HG02798 (cell line): Measurements from ENCODE around the gene CD36.
"Not testable (repeated sequence)": the region's sequence is repeated elsewhere in the genome, so short reads cannot be mapped to it uniquely, and the experiment has no call there.

Experiments
- ATAC-seq: cut with Tn5 transposase; IDR thresholded peaks from one replicate; pipeline ENCODE4 v1.9.1; 2021; ENCODE audit warnings: mild to moderate bottlenecking; ENCODE audit not compliant: unreplicated experiment, poor library complexity

CD36 gene

DNA sequence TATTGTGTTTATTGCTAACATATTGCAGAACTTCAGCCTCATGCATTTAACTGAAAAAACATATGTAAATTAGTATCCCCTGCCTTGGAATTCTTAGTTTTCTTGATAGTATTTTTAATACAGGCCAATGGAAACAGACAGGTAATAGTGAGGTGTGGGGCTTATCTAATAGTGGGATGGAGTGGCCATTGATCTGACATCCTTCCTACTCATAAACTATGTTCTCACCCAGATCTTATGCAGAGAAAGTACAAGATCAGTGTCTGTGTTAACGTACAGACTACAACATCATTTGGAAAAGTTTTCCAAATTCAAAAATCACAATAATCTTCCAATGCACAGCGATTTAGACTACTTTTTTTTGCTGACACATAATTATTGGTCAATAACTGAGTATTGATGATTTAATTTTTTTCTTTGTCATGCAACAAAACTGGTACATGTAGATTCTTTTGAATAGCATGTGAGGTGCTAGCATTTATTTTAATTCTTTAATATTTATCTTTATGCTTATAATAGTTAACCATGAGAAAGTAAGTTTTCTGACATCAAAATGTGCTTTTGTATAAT lies 9.7 kb downstream of the CD36 start:
- no peak for ATAC-seq

DNA sequence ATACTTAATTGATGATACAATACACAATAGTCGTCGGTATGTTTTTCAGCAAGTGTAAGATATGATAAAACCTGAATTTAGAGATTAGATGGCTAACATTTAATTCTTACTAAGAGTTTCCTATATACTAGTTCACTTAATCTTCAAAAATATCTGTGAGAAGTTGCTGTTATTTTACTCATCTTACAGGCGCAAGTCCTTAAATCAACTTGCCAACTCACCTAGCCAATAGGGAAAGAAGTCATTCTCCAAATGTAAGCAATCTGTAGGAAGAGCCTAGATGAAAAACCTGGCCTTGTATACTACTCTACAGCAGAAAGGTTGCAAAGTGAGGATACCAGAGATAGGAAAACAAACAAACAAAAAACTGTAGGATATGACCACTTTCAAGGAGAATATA lies 10.6 kb downstream of the CD36 start:
- ATAC-seq: no peak

DNA sequence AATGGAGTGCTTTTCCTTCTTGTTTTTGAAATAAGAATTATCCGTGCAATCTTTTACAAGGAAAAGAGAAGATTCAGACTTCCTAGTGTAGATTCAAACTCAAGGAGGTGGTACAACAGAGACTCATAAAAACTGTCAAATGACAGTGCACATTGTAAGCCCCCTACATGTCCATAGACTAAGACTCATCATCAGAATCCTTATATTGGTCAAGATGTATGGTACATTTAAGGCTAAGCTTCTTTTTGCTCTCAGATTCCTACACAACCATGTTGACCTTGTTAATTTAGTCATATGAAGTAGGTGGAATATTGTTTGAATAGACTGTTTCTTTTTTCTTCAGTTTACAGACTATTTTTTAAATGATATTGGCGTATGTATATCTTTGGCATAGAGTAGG lies 11.6 kb downstream of the CD36 start:
- no peak for ATAC-seq

- ATAC-seq: no peak
Observed at GRCh38 chr7:80651471-80651870, 13.0 kb downstream of the CD36 start.

DNA sequence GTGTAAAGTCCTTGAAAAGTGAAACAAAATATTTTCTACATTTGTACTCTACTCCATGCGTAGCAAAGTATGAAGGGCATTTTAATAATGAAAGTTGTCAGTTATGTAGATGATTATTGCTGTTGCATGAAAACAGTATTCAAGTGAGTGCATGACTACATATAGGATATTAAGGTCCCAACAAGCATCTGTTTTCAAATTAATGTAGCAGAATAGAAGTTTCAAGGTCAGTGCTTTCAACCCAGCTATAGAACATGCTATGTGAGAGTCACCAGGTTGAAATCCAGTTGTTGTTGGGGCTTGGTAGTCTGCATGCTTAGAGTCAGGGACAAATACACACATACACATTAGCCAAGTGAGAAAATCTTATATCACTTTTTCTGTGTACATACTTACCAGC lies 14.8 kb downstream of the CD36 start:
- ATAC-seq: no peak

DNA sequence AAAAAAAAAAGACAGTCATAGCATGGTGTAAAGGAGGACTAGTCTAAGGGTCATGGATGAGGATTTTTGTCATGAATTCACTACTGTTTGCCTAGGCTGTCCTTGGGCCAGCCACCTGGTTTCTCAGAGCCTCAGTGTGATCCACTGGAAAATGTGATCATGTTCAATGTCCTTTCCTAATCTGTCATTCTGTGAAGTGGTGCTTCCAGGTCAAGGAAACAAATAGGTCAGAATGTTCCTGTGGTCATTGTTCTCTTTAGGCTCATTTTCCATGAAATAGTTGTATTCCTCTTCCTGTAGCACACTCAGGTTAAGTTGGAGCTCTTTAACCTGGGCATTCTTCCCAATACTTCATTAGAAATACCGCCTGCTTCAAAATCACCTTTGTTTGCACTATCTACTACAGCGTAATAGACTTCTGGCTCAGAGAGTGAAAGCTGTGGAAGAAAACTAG lies 16.5 kb downstream of the CD36 start:
- ATAC-seq: no peak

DNA sequence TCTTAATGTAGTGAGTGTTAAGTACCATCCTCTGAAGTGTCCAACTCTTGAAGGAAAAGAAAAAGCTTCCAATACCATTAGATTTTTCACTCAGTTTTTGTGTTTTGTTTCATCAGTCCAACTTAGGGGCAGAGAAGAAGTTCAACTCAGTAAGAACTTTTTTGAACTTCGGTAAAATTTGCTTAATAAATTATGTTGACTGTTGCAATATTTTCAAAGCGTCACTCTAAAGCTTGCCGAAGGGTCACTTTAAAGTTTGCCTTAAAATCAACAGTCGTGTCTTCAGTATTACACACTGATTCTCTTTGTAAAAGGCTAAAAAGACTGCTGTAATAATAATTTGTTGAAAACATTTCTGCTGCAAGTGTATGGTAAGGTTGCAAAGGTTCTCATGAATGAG lies 17.6 kb downstream of the CD36 start:
- no peak for ATAC-seq

DNA sequence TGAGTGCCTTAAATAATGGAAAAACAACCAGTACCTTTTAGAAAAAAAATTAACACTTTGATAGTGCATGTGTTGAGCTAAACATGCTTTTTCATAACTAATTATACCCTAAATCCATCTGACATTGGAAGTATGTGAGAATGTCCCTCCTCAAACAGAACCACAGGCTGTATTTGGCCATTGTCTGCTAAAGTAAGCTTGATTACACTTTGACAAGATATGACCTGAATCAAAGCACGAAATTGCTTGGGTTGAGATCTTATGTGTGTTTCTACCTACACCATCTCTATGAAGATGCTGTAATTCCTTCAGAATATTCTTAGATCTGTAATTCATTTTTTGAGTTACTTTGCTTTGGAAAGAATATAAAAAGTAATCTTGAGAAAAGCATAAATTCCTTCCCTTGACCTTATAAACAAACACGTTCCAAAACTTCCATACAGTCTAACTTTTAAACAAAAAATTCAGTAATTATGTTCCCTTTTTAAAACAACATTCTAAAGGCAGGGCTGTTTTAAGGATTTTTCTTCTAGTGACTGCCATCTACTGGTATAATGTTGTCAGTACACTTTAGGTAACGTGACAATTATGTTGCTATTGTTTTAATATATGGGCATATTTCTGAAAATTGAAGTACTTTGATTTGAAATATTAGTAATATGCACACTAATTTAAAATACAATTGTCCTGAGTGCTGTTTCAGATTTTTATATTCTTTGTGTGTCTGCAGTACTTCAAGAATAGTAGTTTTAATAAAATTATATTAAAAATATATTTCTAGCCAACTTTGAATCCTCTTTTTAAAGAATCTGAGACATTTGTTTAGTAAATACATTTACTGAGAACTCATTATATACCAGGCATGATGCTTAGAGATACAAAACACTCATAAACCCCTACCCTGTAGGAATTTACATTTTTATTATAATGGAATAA lies 20.9 kb downstream of the CD36 start:
- ATAC-seq: no peak

GRCh38 chr7:80660939-80661338 lies 22.5 kb downstream of the CD36 start:
- ATAC-seq: no peak

- ATAC-seq: no peak
Observed at GRCh38 chr7:80661729-80662128, 23.3 kb downstream of the CD36 start.

DNA sequence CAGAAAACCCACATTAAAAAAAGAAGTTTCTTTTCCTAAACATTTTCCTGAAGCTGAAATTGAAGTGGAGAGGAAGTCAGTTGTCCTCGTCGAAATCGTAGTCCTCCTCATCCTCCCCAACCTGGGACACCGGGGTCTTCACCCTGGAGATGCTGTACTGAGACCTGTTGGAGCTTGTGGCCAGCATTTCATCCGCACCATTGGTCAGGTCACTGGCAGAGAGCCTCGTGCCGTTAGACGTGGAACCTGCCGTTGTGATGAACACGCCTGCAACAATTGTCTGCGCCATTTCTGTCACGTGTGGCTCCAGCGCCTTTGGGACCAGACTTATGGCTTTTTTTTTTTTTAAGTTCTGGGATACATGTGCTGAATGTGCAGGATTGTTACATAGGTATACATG lies 23.8 kb downstream of the CD36 start:
- ATAC-seq: no peak

DNA sequence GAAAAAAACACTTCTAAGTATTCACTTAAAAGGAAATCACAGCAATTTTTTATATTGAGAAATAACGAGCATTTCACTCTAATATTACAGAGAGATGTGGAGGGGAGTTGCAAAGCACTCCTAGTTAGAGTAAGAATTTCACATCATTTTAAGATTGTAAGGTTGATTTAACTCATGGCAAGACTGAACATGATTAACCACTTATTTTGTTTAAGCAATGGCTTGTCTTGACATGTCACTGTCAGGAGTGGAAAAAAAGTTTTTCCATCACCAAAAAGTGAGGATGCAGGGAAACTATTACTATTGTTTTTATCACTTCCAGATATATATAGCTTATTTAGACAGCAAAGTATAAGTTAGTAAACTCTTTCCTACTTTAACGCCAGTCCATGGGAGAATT lies 27.1 kb downstream of the CD36 start:
- ATAC-seq: no peak

- ATAC-seq: no peak
Observed at GRCh38 chr7:80666376-80666775, 27.9 kb downstream of the CD36 start.

GRCh38 chr7:80669367-80669766 lies 30.9 kb downstream of the CD36 start:
- not testable (repeated sequence) for ATAC-seq

DNA sequence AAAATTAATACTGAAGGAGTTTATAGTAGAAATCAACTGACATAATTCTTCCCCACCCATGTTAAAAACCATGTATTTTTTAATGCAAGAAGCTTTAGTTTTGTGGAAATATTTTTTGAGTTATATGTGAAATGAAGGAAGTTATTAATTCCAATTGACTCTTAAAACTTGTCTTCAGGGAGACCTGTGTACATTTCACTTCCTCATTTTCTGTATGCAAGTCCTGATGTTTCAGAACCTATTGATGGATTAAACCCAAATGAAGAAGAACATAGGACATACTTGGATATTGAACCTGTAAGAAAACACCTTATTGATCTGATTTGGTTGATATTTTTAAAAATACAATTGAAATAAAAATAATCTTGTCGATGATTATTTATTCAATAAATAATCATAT lies 33.3 kb downstream of the CD36 start:
- ATAC-seq: no peak

DNA sequence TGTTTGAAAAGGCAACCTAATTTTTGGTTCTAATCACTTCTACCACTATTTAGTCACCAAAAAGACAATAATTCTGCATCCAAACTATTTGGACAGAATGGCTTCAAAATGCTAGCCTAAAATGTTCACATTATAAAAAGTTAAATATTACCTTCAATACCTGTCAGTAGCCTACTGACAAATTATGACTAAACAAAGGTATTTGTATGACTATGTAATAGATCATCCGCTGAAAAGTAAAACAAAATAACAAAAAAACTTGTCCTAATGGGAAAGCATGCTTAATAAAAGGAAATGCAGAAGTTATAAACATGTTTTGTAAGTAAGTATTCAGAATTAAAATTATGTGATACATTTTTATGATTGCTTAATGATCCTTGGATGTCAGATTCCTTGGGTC lies 36.6 kb downstream of the CD36 start:
- no peak for ATAC-seq

DNA sequence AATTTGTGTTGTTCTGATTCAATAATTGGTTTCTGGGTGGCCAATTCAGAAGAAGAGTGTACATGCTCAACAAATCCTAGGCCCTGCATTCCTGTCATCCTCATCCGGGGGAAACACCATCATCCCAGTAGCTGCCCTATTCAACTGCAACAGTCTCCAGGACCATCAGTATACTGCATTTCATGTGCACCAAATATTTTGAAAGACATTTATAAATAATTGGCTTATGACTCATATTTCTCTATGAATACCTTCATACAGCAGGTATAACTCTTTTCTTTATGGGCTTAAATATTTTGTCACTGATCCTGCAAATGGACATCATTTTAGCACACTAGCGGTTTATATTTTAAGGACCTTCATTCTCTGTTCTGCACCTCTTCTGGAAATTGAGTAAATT lies 38.0 kb downstream of the CD36 start:
- ATAC-seq: no peak

DNA sequence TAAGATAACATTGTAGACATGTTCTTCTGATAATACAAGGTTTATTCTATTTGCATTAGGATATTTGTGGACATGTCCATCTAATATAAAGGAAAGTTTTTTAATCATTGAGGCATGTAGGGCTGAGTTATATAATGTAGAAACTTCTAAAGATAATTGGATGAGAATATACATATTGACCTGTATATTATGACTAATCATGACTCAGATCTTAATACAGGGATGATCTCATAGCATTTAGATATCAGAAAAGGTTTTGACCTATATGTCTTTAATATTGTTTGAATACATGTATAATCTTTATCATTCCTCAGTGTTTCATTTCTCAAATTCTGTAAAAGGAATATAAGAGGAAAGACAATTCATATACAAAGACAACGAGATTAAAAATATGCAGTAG lies 39.2 kb downstream of the CD36 start:
- ATAC-seq: no peak

DNA sequence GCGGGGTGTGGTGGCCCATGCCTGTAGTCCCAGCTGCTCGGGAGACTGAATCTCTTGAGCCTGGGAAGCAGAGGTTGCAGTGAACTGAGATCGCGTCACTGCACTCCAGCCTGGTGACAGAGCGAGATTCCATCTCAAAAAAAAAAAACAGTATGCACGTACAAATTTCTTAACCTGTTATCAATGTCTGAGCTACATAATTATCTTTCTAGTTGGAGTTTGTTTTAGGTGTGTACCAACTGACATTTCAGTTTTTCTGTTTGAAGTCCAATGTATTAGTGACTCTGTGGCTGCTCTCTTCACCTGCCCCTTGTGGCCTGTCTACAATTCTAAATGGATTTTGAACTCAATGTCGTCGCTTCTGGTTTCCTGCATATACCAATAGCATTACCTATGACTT lies 40.3 kb downstream of the CD36 start:
- no peak for ATAC-seq

DNA sequence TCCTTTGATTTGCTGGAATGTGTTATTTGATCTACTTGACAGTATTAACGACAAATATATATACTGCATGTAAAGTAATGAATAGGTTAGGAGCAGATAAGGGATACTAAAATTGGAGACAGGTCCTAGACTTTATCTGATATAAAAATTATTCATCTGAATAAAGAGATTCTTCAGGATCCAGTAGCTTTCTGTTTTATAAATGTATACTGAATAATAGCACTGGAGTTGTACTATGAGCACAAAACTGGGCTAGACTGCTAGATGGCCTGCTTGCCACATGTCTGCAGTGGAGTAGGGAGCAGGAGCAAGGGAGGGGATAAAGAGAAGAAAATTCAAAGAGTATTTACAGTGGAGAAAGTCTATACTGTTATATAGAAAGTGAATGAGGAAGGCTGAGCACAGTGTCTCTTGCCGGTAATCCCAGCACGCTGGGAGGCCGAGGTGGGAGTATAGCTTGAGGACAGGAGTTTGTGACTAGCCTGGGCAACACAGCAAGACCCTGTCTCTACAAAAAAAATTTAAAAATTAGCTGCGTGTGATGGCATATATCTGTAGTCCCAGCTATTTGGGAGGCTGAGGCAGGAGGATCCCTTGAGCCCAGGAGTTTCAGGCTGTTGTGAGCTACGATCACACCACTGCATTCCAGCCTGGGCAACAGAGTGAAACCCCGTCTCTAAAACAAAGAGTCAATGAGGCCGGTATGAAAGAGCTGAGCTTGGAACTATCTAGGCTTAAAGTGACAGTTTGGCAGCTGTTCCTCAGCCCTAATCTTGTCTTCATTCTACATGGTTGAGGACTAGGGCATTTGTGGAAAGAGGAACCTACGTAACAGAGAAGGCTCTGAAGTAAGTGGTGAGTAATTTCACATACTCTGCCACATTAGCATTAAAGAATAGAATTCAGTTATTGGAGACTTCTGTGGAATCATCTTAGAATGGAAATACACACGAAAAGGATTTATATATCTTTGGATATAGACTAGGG lies 41.8 kb downstream of the CD36 start:
- no peak for ATAC-seq
